SK-N-MC (cell line): ENCODE measurements around the gene XAGE1A.
"Not testable (repeated sequence)": the region's sequence is repeated elsewhere in the genome, so short reads cannot be mapped to it uniquely, and the experiment has no call there.

Source experiments
- EZH2 ChIP-seq: fragments of 200-600 bp; sonication (generic); IDR thresholded peaks from one replicate; pipeline ENCODE4 v1.6.1; 2017; ENCODE audit warnings: antibody characterized with exemption
- POLR2AphosphoS5 ChIP-seq: IDR thresholded peaks from 2 replicates; pipeline ENCODE4 v1.6.1; 2012; ENCODE audit warnings: mild to moderate bottlenecking, low read depth, low read length, borderline replicate concordance

GRCh38 chrX:52548769-52549168, 53.2 kb downstream of the XAGE1A start:
- not testable (repeated sequence) for TF ChIP-seq EZH2, POLR2AphosphoS5
